HCT116 (cell line): Measurements from ENCODE around the gene ISG20.

Experiments
- CEBPB ChIP-seq: IDR thresholded peaks from 2 replicates; pipeline ENCODE4 v1.6.1; 2012; ENCODE audit warnings: low read depth
- EZH2 ChIP-seq: fragments of 200-600 bp; sonication (generic); IDR thresholded peaks from 2 replicates; pipeline ENCODE4 v1.6.1; 2017; ENCODE audit warnings: antibody characterized with exemption, mixed run types
- EZH2phosphoT487 ChIP-seq: fragments of 200-600 bp; IDR thresholded peaks from 2 replicates; pipeline ENCODE4 v1.6.1; 2018; ENCODE audit warnings: antibody characterized with exemption, borderline replicate concordance
- POLR2A ChIP-seq: IDR thresholded peaks from 2 replicates; pipeline ENCODE4 v1.7.0; 2011; ENCODE audit warnings: borderline replicate concordance; ENCODE audit not compliant: insufficient read depth, insufficient read length; ENCODE audit errors: extremely low read depth
- POLR2AphosphoS5 ChIP-seq: IDR thresholded peaks from 2 replicates; pipeline ENCODE4 v1.6.1; 2011; ENCODE audit warnings: mild to moderate bottlenecking, low read depth, low read length, moderate library complexity
- SP1 ChIP-seq: IDR thresholded peaks from 2 replicates; pipeline ENCODE4 v1.6.1; 2012; ENCODE audit warnings: low read depth
- SRF ChIP-seq: IDR thresholded peaks from 2 replicates; pipeline ENCODE4 v1.6.1; 2012; ENCODE audit warnings: low read depth
- TCF7L2 ChIP-seq: IDR thresholded peaks from 2 replicates; pipeline ENCODE4 v1.7.0; 2011; ENCODE audit warnings: borderline replicate concordance, inconsistent platforms; ENCODE audit not compliant: insufficient read depth, insufficient read length; ENCODE audit errors: extremely low read depth
- YY1 ChIP-seq: IDR thresholded peaks from 2 replicates; pipeline ENCODE4 v1.6.1; 2011; ENCODE audit warnings: low read length, low read depth, moderate library complexity, mild to moderate bottlenecking; ENCODE audit not compliant: insufficient replicate concordance; ENCODE audit errors: extremely low read depth
- ZFX ChIP-seq: fragments of 450-650 bp; IDR thresholded peaks from 2 replicates; pipeline ENCODE4 v1.6.1; 2017
- TF ChIP-seq, protein P1 (sequence below): IDR thresholded peaks from 2 replicates; pipeline ENCODE4 v1.6.1; 2012
- TF ChIP-seq, protein P2 (sequence below), 3 experiments: fragments of 200-600 bp in 1 of 3; sonication (generic) in 1 of 3; IDR thresholded peaks in 2 of 3; conservative IDR thresholded peaks in 1 of 3; 2 replicates each; pipeline ENCODE4 v1.5.1; 2012 to 2017; ENCODE audit warnings: low read depth in 2 of 3, low read length in 2 of 3, antibody characterized with exemption in 1 of 3, borderline replicate concordance in 1 of 3, control low read depth in 1 of 3, mild to moderate bottlenecking in 1 of 3, mixed read lengths in 1 of 3, mixed run types in 1 of 3, moderate library complexity in 1 of 3; ENCODE audit not compliant: insufficient read depth in 1 of 3
- TF ChIP-seq, protein P3 (sequence below): IDR thresholded peaks from 2 replicates; pipeline ENCODE4 v1.6.1; 2012; ENCODE audit warnings: low read depth

DNA sequence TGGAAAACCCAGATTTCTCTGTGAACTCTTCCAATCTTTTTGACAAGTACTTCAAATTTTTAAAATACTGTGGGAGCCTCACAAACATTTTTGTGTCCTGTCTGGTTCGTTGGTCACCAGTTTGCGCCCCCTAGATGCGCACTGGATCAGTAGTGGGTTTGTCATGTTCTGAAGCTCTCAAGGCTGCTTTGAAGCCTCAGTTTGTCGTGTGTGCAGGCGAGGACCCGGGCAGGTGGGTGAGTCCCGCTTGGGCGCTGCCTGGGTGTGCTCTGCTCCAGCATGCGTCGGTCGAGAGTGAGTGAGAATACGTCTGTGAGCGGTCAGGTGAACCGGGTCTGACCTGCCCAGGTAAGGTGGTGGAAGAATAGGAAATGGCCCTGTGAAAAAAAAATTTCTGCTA is 34.9 kb upstream of the ISG20 start:
- TF ChIP-seq, protein P1, sequence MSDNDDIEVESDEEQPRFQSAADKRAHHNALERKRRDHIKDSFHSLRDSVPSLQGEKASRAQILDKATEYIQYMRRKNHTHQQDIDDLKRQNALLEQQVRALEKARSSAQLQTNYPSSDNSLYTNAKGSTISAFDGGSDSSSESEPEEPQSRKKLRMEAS = no peak
- TF ChIP-seq, protein P2, sequence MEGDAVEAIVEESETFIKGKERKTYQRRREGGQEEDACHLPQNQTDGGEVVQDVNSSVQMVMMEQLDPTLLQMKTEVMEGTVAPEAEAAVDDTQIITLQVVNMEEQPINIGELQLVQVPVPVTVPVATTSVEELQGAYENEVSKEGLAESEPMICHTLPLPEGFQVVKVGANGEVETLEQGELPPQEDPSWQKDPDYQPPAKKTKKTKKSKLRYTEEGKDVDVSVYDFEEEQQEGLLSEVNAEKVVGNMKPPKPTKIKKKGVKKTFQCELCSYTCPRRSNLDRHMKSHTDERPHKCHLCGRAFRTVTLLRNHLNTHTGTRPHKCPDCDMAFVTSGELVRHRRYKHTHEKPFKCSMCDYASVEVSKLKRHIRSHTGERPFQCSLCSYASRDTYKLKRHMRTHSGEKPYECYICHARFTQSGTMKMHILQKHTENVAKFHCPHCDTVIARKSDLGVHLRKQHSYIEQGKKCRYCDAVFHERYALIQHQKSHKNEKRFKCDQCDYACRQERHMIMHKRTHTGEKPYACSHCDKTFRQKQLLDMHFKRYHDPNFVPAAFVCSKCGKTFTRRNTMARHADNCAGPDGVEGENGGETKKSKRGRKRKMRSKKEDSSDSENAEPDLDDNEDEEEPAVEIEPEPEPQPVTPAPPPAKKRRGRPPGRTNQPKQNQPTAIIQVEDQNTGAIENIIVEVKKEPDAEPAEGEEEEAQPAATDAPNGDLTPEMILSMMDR (IDR thresholded peaks at IDR 0.05 in 2 of 3, conservative IDR thresholded peaks at IDR 0.05 in 1 of 3; ENCODE audit: borderline replicate concordance in 1 of 3, insufficient read depth in 1 of 3, low read depth in 2 of 3, low read length in 2 of 3) = no peak
- TF ChIP-seq YY1 (no peak), ZFX (no peak), CEBPB (no peak), EZH2phosphoT487 (no peak), POLR2A (no peak), EZH2 (no peak), TCF7L2 (no peak), POLR2AphosphoS5 (no peak), SP1 (no peak), SRF (no peak)
- TF ChIP-seq, protein P3, sequence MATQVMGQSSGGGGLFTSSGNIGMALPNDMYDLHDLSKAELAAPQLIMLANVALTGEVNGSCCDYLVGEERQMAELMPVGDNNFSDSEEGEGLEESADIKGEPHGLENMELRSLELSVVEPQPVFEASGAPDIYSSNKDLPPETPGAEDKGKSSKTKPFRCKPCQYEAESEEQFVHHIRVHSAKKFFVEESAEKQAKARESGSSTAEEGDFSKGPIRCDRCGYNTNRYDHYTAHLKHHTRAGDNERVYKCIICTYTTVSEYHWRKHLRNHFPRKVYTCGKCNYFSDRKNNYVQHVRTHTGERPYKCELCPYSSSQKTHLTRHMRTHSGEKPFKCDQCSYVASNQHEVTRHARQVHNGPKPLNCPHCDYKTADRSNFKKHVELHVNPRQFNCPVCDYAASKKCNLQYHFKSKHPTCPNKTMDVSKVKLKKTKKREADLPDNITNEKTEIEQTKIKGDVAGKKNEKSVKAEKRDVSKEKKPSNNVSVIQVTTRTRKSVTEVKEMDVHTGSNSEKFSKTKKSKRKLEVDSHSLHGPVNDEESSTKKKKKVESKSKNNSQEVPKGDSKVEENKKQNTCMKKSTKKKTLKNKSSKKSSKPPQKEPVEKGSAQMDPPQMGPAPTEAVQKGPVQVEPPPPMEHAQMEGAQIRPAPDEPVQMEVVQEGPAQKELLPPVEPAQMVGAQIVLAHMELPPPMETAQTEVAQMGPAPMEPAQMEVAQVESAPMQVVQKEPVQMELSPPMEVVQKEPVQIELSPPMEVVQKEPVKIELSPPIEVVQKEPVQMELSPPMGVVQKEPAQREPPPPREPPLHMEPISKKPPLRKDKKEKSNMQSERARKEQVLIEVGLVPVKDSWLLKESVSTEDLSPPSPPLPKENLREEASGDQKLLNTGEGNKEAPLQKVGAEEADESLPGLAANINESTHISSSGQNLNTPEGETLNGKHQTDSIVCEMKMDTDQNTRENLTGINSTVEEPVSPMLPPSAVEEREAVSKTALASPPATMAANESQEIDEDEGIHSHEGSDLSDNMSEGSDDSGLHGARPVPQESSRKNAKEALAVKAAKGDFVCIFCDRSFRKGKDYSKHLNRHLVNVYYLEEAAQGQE = no peak
